ENCODE measurements around the gene CAMK4.

The CAMK4 gene

GRCh38 chr5:111439473-111440075 lies 215.4 kb downstream of the CAMK4 start:
- no CpG with 5 or more reads among the region's 1 CpG for WGBS (ENCODE audit: insufficient coverage, insufficient read length)
- H3K9me3 ChIP-seq (ENCODE audit: control insufficient read depth, insufficient read depth, low read length), result no peaks in the 10 kb centered on the region
- H3K27ac ChIP-seq (ENCODE audit: low read length), result no peak overlapping the region
- H3K36me3 ChIP-seq (ENCODE audit: control insufficient read depth, insufficient read depth, low read length), result no peaks in the 10 kb centered on the region
- no peak for DNase-seq (ENCODE audit: low read depth, low spot score)
- no peaks in the 10 kb centered on the region for H3K4me1 ChIP-seq (ENCODE audit: control insufficient read depth, insufficient read depth, low read length)
- H3K4me3 ChIP-seq (ENCODE audit: low read length), result no peak overlapping the region
- H3K27me3 ChIP-seq (ENCODE audit: control insufficient read depth, insufficient read depth, low read length), result no peaks in the 10 kb centered on the region

GRCh38 chr5:111447099-111447498 lies 222.9 kb downstream of the CAMK4 start:
- Histone ChIP-seq H3K27me3 (ENCODE audit: control insufficient read depth, insufficient read depth, low read length) (no peaks in the 10 kb centered on the region), H3K4me1 (ENCODE audit: control insufficient read depth, insufficient read depth, low read length) (no peaks in the 10 kb centered on the region), H3K4me3 (ENCODE audit: low read length) (no peak overlapping the region), H3K36me3 (ENCODE audit: control insufficient read depth, insufficient read depth, low read length) (no peaks in the 10 kb centered on the region), H3K9me3 (ENCODE audit: control insufficient read depth, insufficient read depth, low read length) (no peaks in the 10 kb centered on the region), H3K27ac (ENCODE audit: low read length) (no peak overlapping the region)
- no CpG with 5 or more reads among the region's 1 CpG for WGBS (ENCODE audit: insufficient coverage, insufficient read length)
- no peak for DNase-seq (ENCODE audit: low read depth, low spot score)

GRCh38 chr5:111447822-111448221 lies 223.6 kb downstream of the CAMK4 start:
- no peak for DNase-seq (ENCODE audit: low read depth, low spot score)
- Histone ChIP-seq H3K27ac (ENCODE audit: low read length) (no peak overlapping the region), H3K4me3 (ENCODE audit: low read length) (no peak overlapping the region), H3K9me3 (ENCODE audit: control insufficient read depth, insufficient read depth, low read length) (no peaks in the 10 kb centered on the region), H3K27me3 (ENCODE audit: control insufficient read depth, insufficient read depth, low read length) (no peaks in the 10 kb centered on the region), H3K4me1 (ENCODE audit: control insufficient read depth, insufficient read depth, low read length) (no peaks in the 10 kb centered on the region), H3K36me3 (ENCODE audit: control insufficient read depth, insufficient read depth, low read length) (no peaks in the 10 kb centered on the region)
- WGBS (ENCODE audit: insufficient coverage, insufficient read length), result no CpG with 5 or more reads among the region's 2 CpGs

GRCh38 chr5:111453295-111453694 lies 229.1 kb downstream of the CAMK4 start:
- Histone ChIP-seq H3K27me3 (ENCODE audit: control insufficient read depth, insufficient read depth, low read length) (no peaks in the 10 kb centered on the region), H3K36me3 (ENCODE audit: control insufficient read depth, insufficient read depth, low read length) (no peaks in the 10 kb centered on the region), H3K9me3 (ENCODE audit: control insufficient read depth, insufficient read depth, low read length) (no peaks in the 10 kb centered on the region), H3K4me1 (ENCODE audit: control insufficient read depth, insufficient read depth, low read length) (no peaks in the 10 kb centered on the region), H3K4me3 (ENCODE audit: low read length) (no peak overlapping the region), H3K27ac (ENCODE audit: low read length) (no peak overlapping the region)
- WGBS (ENCODE audit: insufficient coverage, insufficient read length), result no CpG with 5 or more reads among the region's 1 CpG
- no peak for DNase-seq (ENCODE audit: low read depth, low spot score)

DNA sequence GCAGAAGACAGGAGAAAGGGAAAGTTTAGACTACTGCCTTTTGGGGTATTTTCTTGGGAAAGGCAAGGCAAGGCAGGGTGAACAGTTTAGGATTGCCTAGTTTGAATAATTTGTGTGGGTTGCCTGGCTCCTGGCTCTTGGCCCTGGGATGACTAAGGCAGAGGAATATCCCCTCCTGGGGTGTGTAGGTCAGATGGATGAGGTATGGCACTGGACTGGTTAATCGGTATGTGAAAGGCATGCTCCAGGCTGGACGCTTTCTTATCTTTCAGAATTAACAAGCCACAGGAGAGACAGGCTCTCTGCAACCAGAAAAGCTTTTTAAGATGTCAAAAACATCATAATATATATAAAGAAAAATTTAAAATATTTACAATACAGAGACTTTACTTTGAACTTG lies 229.6 kb downstream of the CAMK4 start:
- Histone ChIP-seq H3K27ac (ENCODE audit: low read length) (no peak overlapping the region), H3K36me3 (ENCODE audit: control insufficient read depth, insufficient read depth, low read length) (no peaks in the 10 kb centered on the region), H3K4me3 (ENCODE audit: low read length) (no peak overlapping the region), H3K4me1 (ENCODE audit: control insufficient read depth, insufficient read depth, low read length) (no peaks in the 10 kb centered on the region), H3K9me3 (ENCODE audit: control insufficient read depth, insufficient read depth, low read length) (no peaks in the 10 kb centered on the region), H3K27me3 (ENCODE audit: control insufficient read depth, insufficient read depth, low read length) (no peaks in the 10 kb centered on the region)
- no peak for DNase-seq (ENCODE audit: low read depth, low spot score)
- WGBS (ENCODE audit: insufficient coverage, insufficient read length), result no CpG with 5 or more reads among the region's 2 CpGs

DNA sequence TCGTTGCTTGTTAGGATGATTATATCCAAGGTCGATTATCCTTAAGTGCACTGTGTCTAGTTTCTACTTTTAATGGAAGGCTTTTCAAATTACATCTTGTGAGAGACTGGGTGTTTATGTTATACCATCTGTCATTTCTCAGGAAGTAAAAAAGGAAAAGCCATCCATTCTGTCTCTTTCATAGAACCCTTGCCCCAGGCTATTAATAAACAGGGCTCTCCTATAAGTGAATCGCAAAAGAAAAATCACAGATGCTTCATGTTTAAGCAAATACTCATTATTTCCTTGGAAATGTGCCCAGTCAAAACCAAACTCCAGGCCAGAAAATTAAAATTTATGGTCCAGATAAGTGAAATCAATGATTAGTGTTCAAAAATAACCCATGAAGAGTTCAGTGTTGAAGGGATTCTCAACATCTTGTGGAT lies 230.0 kb downstream of the CAMK4 start:
- Histone ChIP-seq H3K27me3 (ENCODE audit: control insufficient read depth, insufficient read depth, low read length) (no peaks in the 10 kb centered on the region), H3K4me3 (ENCODE audit: low read length) (no peak overlapping the region), H3K4me1 (ENCODE audit: control insufficient read depth, insufficient read depth, low read length) (no peaks in the 10 kb centered on the region), H3K36me3 (ENCODE audit: control insufficient read depth, insufficient read depth, low read length) (no peaks in the 10 kb centered on the region), H3K9me3 (ENCODE audit: control insufficient read depth, insufficient read depth, low read length) (no peaks in the 10 kb centered on the region), H3K27ac (ENCODE audit: low read length) (no peak overlapping the region)
- DNase-seq (ENCODE audit: low read depth, low spot score), result no peak
- no CpG with 5 or more reads among the region's 3 CpGs for WGBS (ENCODE audit: insufficient coverage, insufficient read length)

GRCh38 chr5:111454776-111455175 lies 230.6 kb downstream of the CAMK4 start:
- H3K9me3 ChIP-seq (ENCODE audit: control insufficient read depth, insufficient read depth, low read length), result no peaks in the 10 kb centered on the region
- WGBS (ENCODE audit: insufficient coverage, insufficient read length), result no CpG with 5 or more reads among the region's 2 CpGs
- H3K4me3 ChIP-seq (ENCODE audit: low read length), result no peak overlapping the region
- DNase-seq (ENCODE audit: low read depth, low spot score), result no peak
- no peaks in the 10 kb centered on the region for H3K4me1 ChIP-seq (ENCODE audit: control insufficient read depth, insufficient read depth, low read length)
- H3K27me3 ChIP-seq (ENCODE audit: control insufficient read depth, insufficient read depth, low read length), result no peaks in the 10 kb centered on the region
- no peaks in the 10 kb centered on the region for H3K36me3 ChIP-seq (ENCODE audit: control insufficient read depth, insufficient read depth, low read length)
- no peak overlapping the region for H3K27ac ChIP-seq (ENCODE audit: low read length)

GRCh38 chr5:111461255-111461671 lies 237.1 kb downstream of the CAMK4 start:
- no CpG with 5 or more reads among the region's 3 CpGs for WGBS (ENCODE audit: insufficient coverage, insufficient read length)

DNA sequence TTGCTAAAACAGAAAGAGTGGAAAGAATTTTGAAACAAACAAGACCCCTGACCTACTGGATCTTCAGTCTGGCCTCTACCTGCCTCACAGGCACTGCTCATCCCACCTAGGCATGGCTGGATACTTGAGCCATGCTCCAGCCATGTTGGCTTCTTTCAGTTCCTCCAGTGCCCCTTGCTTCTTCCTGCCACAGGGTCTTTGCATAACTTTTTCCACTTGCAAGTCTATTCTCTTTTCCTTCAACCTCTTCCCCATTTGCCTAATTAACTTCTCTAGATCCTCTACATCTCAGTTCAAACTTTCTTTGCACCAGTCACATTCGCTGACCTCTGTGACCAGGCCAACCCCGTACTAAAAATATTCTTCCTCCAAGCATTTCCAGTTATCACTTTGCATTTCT lies 237.8 kb downstream of the CAMK4 start:
- DNase-seq (ENCODE audit: low read depth, low spot score), result no peak
- no CpG with 5 or more reads among the region's 2 CpGs for WGBS (ENCODE audit: insufficient coverage, insufficient read length)
- H3K27ac ChIP-seq (ENCODE audit: low read length), result no peak overlapping the region
- no peak overlapping the region for H3K4me3 ChIP-seq (ENCODE audit: low read length)
- no peaks in the 10 kb centered on the region for H3K9me3 ChIP-seq (ENCODE audit: control insufficient read depth, insufficient read depth, low read length)
- no peaks in the 10 kb centered on the region for H3K36me3 ChIP-seq (ENCODE audit: control insufficient read depth, insufficient read depth, low read length)
- H3K4me1 ChIP-seq (ENCODE audit: control insufficient read depth, insufficient read depth, low read length), result no peaks in the 10 kb centered on the region
- H3K27me3 ChIP-seq (ENCODE audit: control insufficient read depth, insufficient read depth, low read length), result no peaks in the 10 kb centered on the region

More at GRCh38 chr5:111461255-111461671, 237.1 kb downstream of the CAMK4 start:
- Histone ChIP-seq H3K4me1 (ENCODE audit: control insufficient read depth, insufficient read depth, low read length) (no peaks in the 10 kb centered on the region), H3K4me3 (ENCODE audit: low read length) (no peak overlapping the region), H3K27ac (ENCODE audit: low read length) (no peak overlapping the region), H3K36me3 (ENCODE audit: control insufficient read depth, insufficient read depth, low read length) (no peaks in the 10 kb centered on the region), H3K9me3 (ENCODE audit: control insufficient read depth, insufficient read depth, low read length) (no peaks in the 10 kb centered on the region), H3K27me3 (ENCODE audit: control insufficient read depth, insufficient read depth, low read length) (no peaks in the 10 kb centered on the region)
- peak; percentile 13 for DNase-seq (ENCODE audit: low read depth, low spot score)

- H3K4me3 ChIP-seq (ENCODE audit: low read length), result no peak overlapping the region
- H3K36me3 ChIP-seq (ENCODE audit: control insufficient read depth, insufficient read depth, low read length), result no peaks in the 10 kb centered on the region
- DNase-seq (ENCODE audit: low read depth, low spot score), result no peak
- H3K27me3 ChIP-seq (ENCODE audit: control insufficient read depth, insufficient read depth, low read length), result no peaks in the 10 kb centered on the region
- no peak overlapping the region for H3K27ac ChIP-seq (ENCODE audit: low read length)
- H3K4me1 ChIP-seq (ENCODE audit: control insufficient read depth, insufficient read depth, low read length), result no peaks in the 10 kb centered on the region
- H3K9me3 ChIP-seq (ENCODE audit: control insufficient read depth, insufficient read depth, low read length), result no peaks in the 10 kb centered on the region
Measured at GRCh38 chr5:111463311-111463710, 239.1 kb downstream of the CAMK4 start.

- H3K9me3 ChIP-seq (ENCODE audit: control insufficient read depth, insufficient read depth, low read length), result no peaks in the 10 kb centered on the region
- WGBS (ENCODE audit: insufficient coverage, insufficient read length), result no CpG with 5 or more reads among the region's 2 CpGs
- no peak for DNase-seq (ENCODE audit: low read depth, low spot score)
- no peaks in the 10 kb centered on the region for H3K36me3 ChIP-seq (ENCODE audit: control insufficient read depth, insufficient read depth, low read length)
- no peak overlapping the region for H3K4me3 ChIP-seq (ENCODE audit: low read length)
- H3K27ac ChIP-seq (ENCODE audit: low read length), result no peak overlapping the region
- no peaks in the 10 kb centered on the region for H3K4me1 ChIP-seq (ENCODE audit: control insufficient read depth, insufficient read depth, low read length)
- no peaks in the 10 kb centered on the region for H3K27me3 ChIP-seq (ENCODE audit: control insufficient read depth, insufficient read depth, low read length)
Measured at GRCh38 chr5:111469293-111469896, 245.2 kb downstream of the CAMK4 start.
